Measurements from ENCODE around the gene ATP1A1. TPM values are rescaled to one million over a fixed set of nuclear protein-coding genes. Genes with fewer than 3 reads are reported as not detected.

ATP1A1 gene
- total and polyA plus RNA-seq, 9 of the 15 experiments (the other 6 are each of a cell fraction or from before 2014, with no cell fraction given), result 99.3 to 513 (median 234) TPM

- intact Hi-C loops (cut with micrococcal nuclease) (no loop called here), in situ Hi-C loops (cut with MboI) (no loop called here)
- no peaks in the 10 kb centered on the region for H3K27me3 ChIP-seq (ENCODE audit: control insufficient read depth in 2 of 2, insufficient read depth in 2 of 2, low read length in 2 of 2)
- POLR2A ChIA-PET, result interaction anchor here (1.0 to 4.0 kb wide), 3 partner anchors 8 to 13 kb away, joined by 4 to 18 read pairs (median 12); no protein-coding TSS in a partner anchor
- no peak overlapping the region for H3K4me3 ChIP-seq
- H3K9ac ChIP-seq (ENCODE audit: insufficient read depth in 1 of 2, low read depth in 2 of 2, low read length in 2 of 2), result no peak overlapping the region
- H3K9me1 ChIP-seq (ENCODE audit: control insufficient read depth, insufficient read depth, low read length), result no peaks in the 10 kb centered on the region
- H3K4me2 ChIP-seq (ENCODE audit: insufficient read depth, low read length), result no peak overlapping the region
- CTCF ChIA-PET (ENCODE audit: low intra/inter-chr PET ratio), result interaction anchor here (0.6 kb wide), 1 partner anchor 32 kb away, joined by 3 read pairs; no protein-coding TSS in a partner anchor
- ATAC-seq (no peak), DNase-seq (ENCODE audit: extremely low read depth in 1 of 4, low spot score in 3 of 4) (no peak), FAIRE-seq (peak; percentile 32)
- no peaks in the 10 kb centered on the region for H3K9me3 ChIP-seq (replicated peaks; ENCODE audit: control insufficient read depth, insufficient read depth, low read depth, low read length)
- no peaks in the 10 kb centered on the region for H3K4me1 ChIP-seq (replicated peaks in 1 of 2; ENCODE audit: control insufficient read depth in 2 of 2, insufficient read depth in 2 of 2, low read length in 2 of 2)
- H2AFZ ChIP-seq (ENCODE audit: low read depth, low read length), result no peak overlapping the region
- H3K79me2 ChIP-seq (ENCODE audit: control insufficient read depth, insufficient read depth, low read length), result no peaks in the 10 kb centered on the region
- peaks cover 99% of the 10 kb centered on the region for H3K36me3 ChIP-seq (ENCODE audit: control insufficient read depth, insufficient read depth, low read length)
- 94% methylated on average over 2 of the region's 2 CpGs for whole genome bisulfite sequencing (ENCODE audit: insufficient coverage, low coverage, missing lambda C conversion rate)
- H3K27ac ChIP-seq (ENCODE audit: extremely low read depth, low read depth, low read length), result no peak overlapping the region
- no peaks in the 10 kb centered on the region for H4K20me1 ChIP-seq (replicated peaks; ENCODE audit: control insufficient read depth, insufficient read depth, low read length)
- BruUV-seq (replicated peaks), result no TSS peak
- TF ChIP-seq VEZF1 (CRISPR knock-in tag; IDR thresholded peaks at IDR 0.05) (no peak), TCF15 (CRISPR knock-in tag; IDR thresholded peaks at IDR 0.05) (no peak), ZNF277 (CRISPR knock-in tag; IDR thresholded peaks at IDR 0.05; ENCODE audit: borderline replicate concordance) (no peak), TBL1XR1 (IDR thresholded peaks at IDR 0.05; ENCODE audit: low read length in 2 of 2) (no peak), CGGBP1 (CRISPR knock-in tag; IDR thresholded peaks at IDR 0.05) (no peak), E2F8 (IDR thresholded peaks at IDR 0.05; ENCODE audit: low read depth, partially characterized antibody) (no peak), THAP7 (CRISPR knock-in tag; IDR thresholded peaks at IDR 0.05) (no peak), NFATC3 (IDR thresholded peaks at IDR 0.05) (no peak), POLR2B (IDR thresholded peaks at IDR 0.05; ENCODE audit: low read depth, partially characterized antibody) (no peak), KLF10 (CRISPR knock-in tag; IDR thresholded peaks at IDR 0.05) (no peak), TCF7 (IDR thresholded peaks at IDR 0.05; ENCODE audit: borderline replicate concordance) (no peak), ZHX1 (conservative IDR thresholded peaks at IDR 0.05; ENCODE audit: low read length) (no peak)
Observed at GRCh38 chr1:116393792-116394191, 20.7 kb downstream of the ATP1A1 start.
